HUES6 (cell line): ENCODE data around the gene LIF.

Source experiments
- H3K27ac ChIP-seq: 2 replicates; pipeline ENCODE4 v1.7.0; 2013; ENCODE audit warnings: low read depth, mild to moderate bottlenecking, low read length, inconsistent platforms
- H3K27me3 ChIP-seq: 2 replicates; pipeline ENCODE4 v1.6.1; 2013; ENCODE audit warnings: low read length; ENCODE audit not compliant: control insufficient read depth, insufficient read depth
- H3K36me3 ChIP-seq: 2 replicates; pipeline ENCODE4 v1.6.1; 2013; ENCODE audit warnings: low read length; ENCODE audit not compliant: control insufficient read depth, insufficient read depth
- H3K4me1 ChIP-seq: 2 replicates; pipeline ENCODE4 v1.6.1; 2013; ENCODE audit warnings: low read length; ENCODE audit not compliant: control insufficient read depth, insufficient read depth
- H3K4me3 ChIP-seq: 2 replicates; pipeline ENCODE4 v1.5.1; 2013; ENCODE audit warnings: low read depth, low read length
- H3K9ac ChIP-seq: one replicate; pipeline ENCODE4 v1.6.1; 2013; ENCODE audit warnings: mild to moderate bottlenecking, low read length
- H3K9me3 ChIP-seq: 2 replicates; pipeline ENCODE4 v1.6.1; 2013; ENCODE audit warnings: low read depth, low read length; ENCODE audit not compliant: control insufficient read depth, insufficient read depth

LIF gene

GRCh38 chr22:30261134-30261533 is 14.6 kb upstream of the LIF start:
- no peak overlapping the region for H3K27ac ChIP-seq
- peaks cover 8% of the 10 kb centered on the region for H3K27me3 ChIP-seq
- H3K9ac ChIP-seq = no peak overlapping the region
- H3K4me3 ChIP-seq = no peak overlapping the region
- H3K4me1 ChIP-seq = peaks cover 31% of the 10 kb centered on the region
- H3K9me3 ChIP-seq = no peaks in the 10 kb centered on the region
- H3K36me3 ChIP-seq = no peaks in the 10 kb centered on the region

GRCh38 chr22:30260682-30261081 is 14.1 kb upstream of the LIF start:
- Histone ChIP-seq H3K9me3 (no peaks in the 10 kb centered on the region), H3K4me3 (no peak overlapping the region), H3K9ac (no peak overlapping the region), H3K4me1 (peaks cover 30% of the 10 kb centered on the region), H3K27me3 (peaks cover 8% of the 10 kb centered on the region), H3K36me3 (no peaks in the 10 kb centered on the region), H3K27ac (no peak overlapping the region)

DNA sequence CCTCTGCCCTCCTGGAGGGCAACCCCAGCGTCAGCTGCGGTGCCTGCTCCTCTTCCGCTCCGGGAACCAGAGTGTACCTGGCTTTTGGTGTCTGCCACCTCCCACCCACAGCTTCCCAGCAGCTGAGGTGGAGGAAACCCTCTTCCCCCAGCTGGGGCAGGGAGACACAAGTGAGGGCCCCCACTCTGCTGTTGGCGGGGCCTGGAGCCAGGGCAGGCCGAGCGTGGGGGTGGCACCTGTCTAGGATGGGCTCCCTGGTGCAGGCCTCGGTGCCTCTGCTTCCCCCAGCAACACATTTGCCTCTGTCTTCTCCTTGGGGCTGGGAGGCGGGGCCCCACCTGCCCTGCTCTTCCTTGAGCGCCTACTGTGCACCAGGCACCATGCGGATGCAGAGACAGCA is 13.7 kb upstream of the LIF start:
- no peaks in the 10 kb centered on the region for H3K36me3 ChIP-seq
- H3K27me3 ChIP-seq = peaks cover 8% of the 10 kb centered on the region
- no peak overlapping the region for H3K9ac ChIP-seq
- H3K27ac ChIP-seq = no peak overlapping the region
- no peaks in the 10 kb centered on the region for H3K9me3 ChIP-seq
- no peak overlapping the region for H3K4me3 ChIP-seq
- peaks cover 30% of the 10 kb centered on the region for H3K4me1 ChIP-seq

DNA sequence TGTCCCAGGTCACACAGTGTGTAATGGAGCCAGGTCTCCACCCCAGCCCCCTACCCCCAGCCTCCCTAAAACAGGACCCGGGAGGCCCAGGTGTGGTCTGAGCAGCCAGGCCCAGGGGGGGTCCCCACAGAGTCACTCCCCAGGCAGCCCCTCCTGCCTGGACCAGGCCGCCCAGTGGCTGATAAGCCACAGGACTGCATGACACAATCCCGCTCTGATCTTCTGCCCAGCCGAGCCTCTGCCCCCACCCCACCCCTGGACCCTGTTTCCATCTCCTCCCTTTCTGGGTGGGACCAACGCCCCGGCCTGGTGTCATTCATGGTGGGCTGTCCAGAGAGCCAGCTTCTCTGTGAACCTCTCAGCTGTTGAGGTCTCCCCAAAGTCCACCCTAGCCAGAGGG is 7.8 kb upstream of the LIF start:
- peaks cover 46% of the 10 kb centered on the region for H3K4me1 ChIP-seq
- H3K27ac ChIP-seq = no peak overlapping the region
- H3K9me3 ChIP-seq = no peaks in the 10 kb centered on the region
- H3K4me3 ChIP-seq = no peak overlapping the region
- no peak overlapping the region for H3K9ac ChIP-seq
- H3K27me3 ChIP-seq = no peaks in the 10 kb centered on the region
- no peaks in the 10 kb centered on the region for H3K36me3 ChIP-seq

GRCh38 chr22:30253205-30253852 is 6.8 kb upstream of the LIF start:
- Histone ChIP-seq H3K4me1 (peaks cover 52% of the 10 kb centered on the region), H3K27me3 (no peaks in the 10 kb centered on the region), H3K27ac (no peak overlapping the region), H3K36me3 (no peaks in the 10 kb centered on the region), H3K4me3 (no peak overlapping the region), H3K9ac (peak overlapping the region; percentile 23), H3K9me3 (no peaks in the 10 kb centered on the region)

- H3K27me3 ChIP-seq = peaks cover 1% of the 10 kb centered on the region; the same call in 1 of the 2 replicates
- H3K9ac ChIP-seq = peak overlapping the region; percentile 23
- no peak overlapping the region for H3K27ac ChIP-seq
- no peaks in the 10 kb centered on the region for H3K9me3 ChIP-seq
- peaks cover 45% of the 10 kb centered on the region for H3K4me1 ChIP-seq
- H3K36me3 ChIP-seq = no peaks in the 10 kb centered on the region
- H3K4me3 ChIP-seq = no peak overlapping the region
Observed at GRCh38 chr22:30252411-30253204, 6.0 kb upstream of the LIF start.

- Histone ChIP-seq H3K4me1 (peaks cover 42% of the 10 kb centered on the region), H3K4me3 (no peak overlapping the region), H3K36me3 (no peaks in the 10 kb centered on the region), H3K9ac (no peak overlapping the region), H3K9me3 (no peaks in the 10 kb centered on the region), H3K27ac (no peak overlapping the region), H3K27me3 (peaks cover 9% of the 10 kb centered on the region; the same call in 1 of the 2 replicates)
Observed at GRCh38 chr22:30251711-30252110, 5.2 kb upstream of the LIF start.

- Histone ChIP-seq H3K36me3 (no peaks in the 10 kb centered on the region), H3K27ac (no peak overlapping the region), H3K4me1 (peaks cover 33% of the 10 kb centered on the region), H3K4me3 (no peak overlapping the region), H3K27me3 (peaks cover 18% of the 10 kb centered on the region; the same call in 1 of the 2 replicates), H3K9ac (no peak overlapping the region), H3K9me3 (no peaks in the 10 kb centered on the region)
Observed at GRCh38 chr22:30250661-30251267, 4.2 kb upstream of the LIF start.

GRCh38 chr22:30250039-30250565 is 3.5 kb upstream of the LIF start:
- H3K36me3 ChIP-seq = no peaks in the 10 kb centered on the region
- H3K27ac ChIP-seq = no peak overlapping the region
- H3K9ac ChIP-seq = no peak overlapping the region

DNA sequence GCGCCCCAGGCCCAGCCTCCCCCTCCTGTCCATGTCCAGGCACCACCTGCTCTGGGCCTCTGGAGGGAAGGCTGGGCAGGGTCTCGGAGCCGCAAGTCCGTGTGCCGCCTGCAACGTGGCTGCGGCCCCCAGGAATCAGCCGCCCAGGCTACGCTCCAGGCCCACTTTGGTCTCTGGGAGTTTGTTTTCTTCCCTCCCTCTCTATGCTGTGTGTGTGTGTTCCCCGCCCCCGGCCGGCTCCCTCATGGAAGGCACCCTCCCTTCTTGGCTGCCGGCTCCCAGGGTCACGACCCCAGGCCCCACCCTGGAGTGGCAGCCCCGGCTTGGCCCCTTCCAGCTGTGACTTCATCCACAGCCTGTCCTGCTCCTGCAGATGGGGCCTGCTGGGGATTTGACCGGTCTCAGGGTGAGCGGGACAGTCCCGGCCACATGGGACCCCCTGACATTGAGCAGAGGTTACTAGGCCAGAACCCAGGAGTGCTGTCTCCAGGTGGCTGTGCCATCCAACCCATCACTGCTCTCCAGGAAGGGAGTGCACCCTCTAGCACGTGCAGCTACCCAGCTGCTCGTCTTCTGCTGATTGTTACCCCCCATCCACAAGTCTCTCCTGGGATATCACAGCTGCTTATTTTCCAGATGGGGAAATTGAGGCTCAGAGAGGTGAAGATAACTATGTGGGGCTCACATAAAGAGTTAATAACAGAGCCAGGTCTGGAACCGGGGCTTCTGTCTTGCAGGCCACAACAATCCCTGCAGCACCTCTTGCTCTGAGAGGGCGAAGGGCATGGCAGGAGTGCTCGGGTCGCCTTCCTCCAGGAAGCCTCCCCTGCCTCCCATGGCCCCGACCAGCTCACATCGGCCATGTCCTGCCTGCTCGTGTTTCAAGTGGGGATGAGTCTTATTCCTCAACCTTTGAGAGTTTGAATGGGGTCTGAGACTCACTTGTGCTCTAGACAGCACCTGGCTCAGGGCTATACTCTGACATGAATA is 2.8 kb upstream of the LIF start:
- peaks cover 46% of the 10 kb centered on the region for H3K4me1 ChIP-seq
- H3K9me3 ChIP-seq = no peaks in the 10 kb centered on the region
- no peak overlapping the region for H3K9ac ChIP-seq
- no peak overlapping the region for H3K27ac ChIP-seq
- no peaks in the 10 kb centered on the region for H3K36me3 ChIP-seq
- no peak overlapping the region for H3K4me3 ChIP-seq
- peaks cover 21% of the 10 kb centered on the region; the same call in 1 of the 2 replicates for H3K27me3 ChIP-seq

More at GRCh38 chr22:30250039-30250565, 3.5 kb upstream of the LIF start:
- Histone ChIP-seq H3K9me3 (no peaks in the 10 kb centered on the region), H3K27me3 (peaks cover 21% of the 10 kb centered on the region; the same call in 1 of the 2 replicates), H3K4me3 (no peak overlapping the region), H3K4me1 (peaks cover 40% of the 10 kb centered on the region)
